Keratinocyte (primary cell): ENCODE measurements around the gene ARHGDIA. TPM values are rescaled to one million over a fixed set of nuclear protein-coding genes. Genes with fewer than 3 reads are reported as not detected.

Source experiments
- DNase-seq: peaks from one replicate; pipeline ENCODE4 v3.0.0-alpha.2; 2011; ENCODE audit warnings: low read depth, missing footprints, low spot score
- FAIRE-seq: peaks from 2 replicates; lab custom pipeline; 2011; peaks lifted over from hg19 to GRCh38; lab: Jason Lieb, UNC
- H2AFZ ChIP-seq: 2 replicates; pipeline ENCODE4 v1.6.0; 2012; ENCODE audit warnings: low read length, control low read depth, inconsistent platforms; ENCODE audit not compliant: control insufficient read depth
- H3K27ac ChIP-seq: 2 replicates; pipeline ENCODE4 v1.5.1; 2011; ENCODE audit warnings: low read length; ENCODE audit not compliant: control insufficient read depth, insufficient read depth
- H3K27me3 ChIP-seq: 3 replicates; pipeline ENCODE4 v1.6.0; 2011; ENCODE audit warnings: low read length; ENCODE audit not compliant: control insufficient read depth, insufficient read depth; ENCODE audit errors: extremely low read depth
- H3K36me3 ChIP-seq, 2 experiments: 2 replicates in 1 of 2; 3 replicates in 1 of 2; pipeline ENCODE4 v1.5.1; 2011; ENCODE audit warnings: low read length in 2 of 2, mild to moderate bottlenecking in 1 of 2; ENCODE audit not compliant: control insufficient read depth in 2 of 2, insufficient read depth in 2 of 2; ENCODE audit errors: extremely low read depth in 1 of 2
- H3K4me1 ChIP-seq: 3 replicates; pipeline ENCODE4 v1.5.1; 2011; ENCODE audit warnings: low read length; ENCODE audit not compliant: control insufficient read depth, insufficient read depth; ENCODE audit errors: extremely low read depth
- H3K4me2 ChIP-seq: 3 replicates; pipeline ENCODE4 v1.6.0; 2011; ENCODE audit warnings: low read depth, low read length; ENCODE audit not compliant: control insufficient read depth, insufficient read depth; ENCODE audit errors: extremely low read depth
- H3K4me3 ChIP-seq, 3 experiments: fragments of 200-600 bp in 1 of 3; sonication (generic) in 1 of 3; 2 replicates in 2 of 3; 3 replicates in 1 of 3; pipeline ENCODE4 v1.5.1; 2011 to 2016; ENCODE audit warnings: low read length in 3 of 3, mild to moderate bottlenecking in 3 of 3, control low read depth in 2 of 3, inconsistent platforms in 1 of 3, low read depth in 1 of 3, mixed read lengths in 1 of 3, mixed run types in 1 of 3, moderate library complexity in 1 of 3; ENCODE audit not compliant: control insufficient read depth in 2 of 3, insufficient read depth in 2 of 3; ENCODE audit errors: extremely low read depth in 1 of 3
- H3K79me2 ChIP-seq: 2 replicates; pipeline ENCODE4 v1.6.0; 2012; ENCODE audit warnings: low read length; ENCODE audit not compliant: control insufficient read depth, insufficient read depth
- H3K9ac ChIP-seq: 3 replicates; pipeline ENCODE4 v1.6.0; 2011; ENCODE audit warnings: low read length; ENCODE audit not compliant: control insufficient read depth, insufficient read depth; ENCODE audit errors: extremely low read depth
- H3K9me1 ChIP-seq: 3 replicates; pipeline ENCODE4 v1.6.0; 2011; ENCODE audit warnings: low read length; ENCODE audit not compliant: control insufficient read depth, insufficient read depth; ENCODE audit errors: extremely low read depth
- H3K9me3 ChIP-seq: 2 replicates; pipeline ENCODE4 v1.5.1; 2012; ENCODE audit warnings: low read depth, low read length; ENCODE audit not compliant: control insufficient read depth
- H4K20me1 ChIP-seq: 3 replicates; pipeline ENCODE4 v1.6.0; 2011; ENCODE audit warnings: low read length; ENCODE audit not compliant: control insufficient read depth, insufficient read depth; ENCODE audit errors: extremely low read depth
- EZH2 ChIP-seq: IDR thresholded peaks from one replicate; pipeline ENCODE4 v1.6.1; 2012; ENCODE audit warnings: inconsistent platforms, mild to moderate bottlenecking, low read length, moderate library complexity
- dilution Hi-C: fragments of 300-500 bp; cut with MboI; formaldehyde crosslinking; loops from one replicate; pipeline ENCODE4 v1.7.0; 2020; ENCODE audit warnings: low sequenced_read_pairs; ENCODE audit not compliant: extremely low pct_ligation_motif_present
- polyA plus RNA-seq, 5 experiments: library from polyadenylated mRNA; depleted of rRNA in 3 of 5; stranded (reverse) in 3 of 5; stranded (forward) in 1 of 5; unstranded in 1 of 5; fragments of >200 nt; gene quantifications; 1 replicate in 1 of 5; 2 replicates in 3 of 5; 3 replicates in 1 of 5; pipeline versions ENCODE4 v1.2.1 to v1.2.3, GENCODE V29; 2011 to 2012; ENCODE audit warnings: missing spikeins in 2 of 5, low read depth in 1 of 5, low replicate concordance in 1 of 5
- TF ChIP-seq, protein P1 (sequence below), 3 experiments: IDR thresholded peaks in 1 of 3; conservative IDR thresholded peaks in 1 of 3; optimal IDR thresholded peaks in 1 of 3; 2 replicates in 2 of 3; 3 replicates in 1 of 3; pipeline versions ENCODE3 to v1.5.1; 2011; ENCODE audit warnings: low read length in 3 of 3, mild to moderate bottlenecking in 3 of 3, moderate library complexity in 2 of 3, control low read depth in 1 of 3, inconsistent platforms in 1 of 3; ENCODE audit not compliant: insufficient read depth in 2 of 3; ENCODE audit errors: extremely low read depth in 1 of 3

The ARHGDIA gene
- polyA plus RNA-seq, 1 donor (not counting 4 experiments of a cell fraction or from before 2014, with no cell fraction given): 65.7 TPM

- H3K27me3 ChIP-seq: no peaks in the 10 kb centered on the region
- H3K9ac ChIP-seq: no peak overlapping the region
- no peak overlapping the region for H3K27ac ChIP-seq
- TF ChIP-seq, protein P1, sequence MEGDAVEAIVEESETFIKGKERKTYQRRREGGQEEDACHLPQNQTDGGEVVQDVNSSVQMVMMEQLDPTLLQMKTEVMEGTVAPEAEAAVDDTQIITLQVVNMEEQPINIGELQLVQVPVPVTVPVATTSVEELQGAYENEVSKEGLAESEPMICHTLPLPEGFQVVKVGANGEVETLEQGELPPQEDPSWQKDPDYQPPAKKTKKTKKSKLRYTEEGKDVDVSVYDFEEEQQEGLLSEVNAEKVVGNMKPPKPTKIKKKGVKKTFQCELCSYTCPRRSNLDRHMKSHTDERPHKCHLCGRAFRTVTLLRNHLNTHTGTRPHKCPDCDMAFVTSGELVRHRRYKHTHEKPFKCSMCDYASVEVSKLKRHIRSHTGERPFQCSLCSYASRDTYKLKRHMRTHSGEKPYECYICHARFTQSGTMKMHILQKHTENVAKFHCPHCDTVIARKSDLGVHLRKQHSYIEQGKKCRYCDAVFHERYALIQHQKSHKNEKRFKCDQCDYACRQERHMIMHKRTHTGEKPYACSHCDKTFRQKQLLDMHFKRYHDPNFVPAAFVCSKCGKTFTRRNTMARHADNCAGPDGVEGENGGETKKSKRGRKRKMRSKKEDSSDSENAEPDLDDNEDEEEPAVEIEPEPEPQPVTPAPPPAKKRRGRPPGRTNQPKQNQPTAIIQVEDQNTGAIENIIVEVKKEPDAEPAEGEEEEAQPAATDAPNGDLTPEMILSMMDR (optimal IDR thresholded peaks at IDR 0.05 in 1 of 3, IDR thresholded peaks at IDR 0.05 in 1 of 3, conservative IDR thresholded peaks at IDR 0.05 in 1 of 3; ENCODE audit: extremely low read depth in 1 of 3, insufficient read depth in 2 of 3, low read length in 3 of 3): no peak
- TF ChIP-seq EZH2: no peak
- H3K36me3 ChIP-seq: peaks cover 36 to 48% of the 10 kb centered on the region in 2 experiments
- no peak overlapping the region for H3K4me2 ChIP-seq
- H3K79me2 ChIP-seq: peaks cover 43% of the 10 kb centered on the region
- dilution Hi-C loops: no loop called here
- DNase-seq (no peak), FAIRE-seq (no peak)
- peaks cover 7% of the 10 kb centered on the region for H3K4me1 ChIP-seq
- H3K9me3 ChIP-seq: no peaks in the 10 kb centered on the region
- H2AFZ ChIP-seq: no peak overlapping the region
- no peak overlapping the region for H3K4me3 ChIP-seq
- no peaks in the 10 kb centered on the region for H4K20me1 ChIP-seq
- H3K9me1 ChIP-seq: no peaks in the 10 kb centered on the region
These were observed 13.8 kb upstream of the ARHGDIA start for GRCh38 chr17:81884968-81885367.

GRCh38 chr17:81884520-81884919, 13.4 kb upstream of the ARHGDIA start:
- no peak overlapping the region for H3K4me3 ChIP-seq
- H3K4me1 ChIP-seq: peaks cover 4% of the 10 kb centered on the region
- no peaks in the 10 kb centered on the region for H3K9me3 ChIP-seq
- FAIRE-seq (no peak), DNase-seq (no peak)
- H3K4me2 ChIP-seq: no peak overlapping the region
- H3K27ac ChIP-seq: no peak overlapping the region
- no peaks in the 10 kb centered on the region for H4K20me1 ChIP-seq
- no peak for TF ChIP-seq EZH2
- TF ChIP-seq, protein P1 (optimal IDR thresholded peaks at IDR 0.05 in 1 of 3, IDR thresholded peaks at IDR 0.05 in 1 of 3, conservative IDR thresholded peaks at IDR 0.05 in 1 of 3; ENCODE audit: extremely low read depth in 1 of 3, insufficient read depth in 2 of 3, low read length in 3 of 3): no peak
- no peaks in the 10 kb centered on the region for H3K27me3 ChIP-seq
- no peaks in the 10 kb centered on the region for H3K9me1 ChIP-seq
- peaks cover 38% of the 10 kb centered on the region for H3K79me2 ChIP-seq
- dilution Hi-C loops: no loop called here
- H2AFZ ChIP-seq: no peak overlapping the region
- H3K36me3 ChIP-seq: peaks cover 34 to 44% of the 10 kb centered on the region in 2 experiments
- H3K9ac ChIP-seq: no peak overlapping the region
